ENCODE results near the gene ZFAND4.

GRCh38 chr10:45602836-45603235 lies 69.7 kb downstream of the ZFAND4 start:
- no peak for TF ChIP-seq CTCF (IDR thresholded peaks at IDR 0.05)
- no peak for TF ChIP-seq POLR2A (IDR thresholded peaks at IDR 0.05)
- TF ChIP-seq EP300 (IDR thresholded peaks at IDR 0.05) = no peak

All from ovary (tissue), 3 donors.